Gastrocnemius medialis (tissue), 4 donors: ENCODE results near the gene ABCG4.

Source experiments
- CTCF ChIP-seq, 5 experiments: fragments of 450-650 bp in 3 of 5; fragments of 200-600 bp in 2 of 5; sonication (generic) in 2 of 5; IDR thresholded peaks in 4 of 5; conservative IDR thresholded peaks in 1 of 5; 1 replicate in 4 of 5; 2 replicates in 1 of 5; pipeline ENCODE4 v1.5.1; 2016 to 2019; ENCODE audit warnings: antibody characterized with exemption in 5 of 5, mild to moderate bottlenecking in 3 of 5, moderate library complexity in 3 of 5
- POLR2A ChIP-seq, 2 donors: fragments of 450-650 bp; IDR thresholded peaks; one replicate each; pipeline ENCODE4 v1.6.1; 2017; ENCODE audit warnings: antibody characterized with exemption in 2 of 2, mild to moderate bottlenecking in 2 of 2, moderate library complexity in 2 of 2

- TF ChIP-seq CTCF (IDR thresholded peaks at IDR 0.05 in 4 of 5, conservative IDR thresholded peaks at IDR 0.05 in 1 of 5) (peak; percentile 74 to 92 (median 90)), POLR2A (IDR thresholded peaks at IDR 0.05) (peak; percentile 30 to 62)
Observed at GRCh38 chr11:119168471-119169281, 19.8 kb downstream of the ABCG4 start, which contains the start of gene NLRX1.
